H1 (cell line): ENCODE data around the gene MEIOSIN. TPM values are rescaled to one million over a fixed set of nuclear protein-coding genes. Genes with fewer than 3 reads are reported as not detected.

Experiments
- BACH1 ChIP-seq: IDR thresholded peaks from 2 replicates; pipeline ENCODE4 v1.6.1; 2012; ENCODE audit warnings: low read length, improper control_type of control experiment
- CBX8 ChIP-seq: fragments of 300-800, 300-1000 bp; sonication (generic); IDR thresholded peaks from 2 replicates; pipeline ENCODE4 v1.7.1; 2016; ENCODE audit warnings: low read depth, low read length, borderline replicate concordance
- CHD7 ChIP-seq: fragments of 300-600 bp; sonication (generic); IDR thresholded peaks from 2 replicates; pipeline ENCODE4 v1.7.1; 2012; ENCODE audit warnings: low read length, moderate library complexity, mild to moderate bottlenecking, inconsistent platforms; ENCODE audit not compliant: insufficient replicate concordance
- JUN ChIP-seq: IDR thresholded peaks from 2 replicates; pipeline ENCODE4 v1.6.1; 2011; ENCODE audit warnings: low read depth, mild to moderate bottlenecking, improper control_type of control experiment, low read length
- KDM4A ChIP-seq: IDR thresholded peaks from one replicate; pipeline ENCODE4 v1.7.1; 2012; ENCODE audit warnings: low read depth, mild to moderate bottlenecking, moderate library complexity, low read length, inconsistent platforms; ENCODE audit not compliant: severe bottlenecking
- POLR2A ChIP-seq, 2 experiments: IDR thresholded peaks; 1 replicate in 1 of 2; 2 replicates in 1 of 2; pipeline ENCODE4 v1.6.1; 2011; ENCODE audit warnings: low read depth in 2 of 2, low read length in 2 of 2, mild to moderate bottlenecking in 2 of 2; ENCODE audit errors: control extremely low read depth in 1 of 2
- SP1 ChIP-seq: IDR thresholded peaks from 2 replicates; pipeline ENCODE4 v1.6.1; 2011; ENCODE audit warnings: low read depth, low read length
- SRF ChIP-seq: IDR thresholded peaks from 2 replicates; pipeline ENCODE4 v1.6.1; 2011; ENCODE audit warnings: mild to moderate bottlenecking, low read depth, low read length, moderate library complexity
- TAF1 ChIP-seq: IDR thresholded peaks from 2 replicates; pipeline ENCODE4 v1.6.1; 2011; ENCODE audit warnings: mild to moderate bottlenecking, low read depth, low read length
- ZNF274 ChIP-seq: IDR thresholded peaks from 2 replicates; pipeline ENCODE4 v1.7.0; 2012; ENCODE audit warnings: low read length, borderline replicate concordance; ENCODE audit errors: extremely low read depth
- polyA plus RNA-seq, 7 experiments: library from polyadenylated mRNA; depleted of rRNA in 3 of 7; stranded (reverse) in 5 of 7; unstranded in 2 of 7; fragments of >200 nt in 5 of 7; fragments of 200-250 nt in 2 of 7; gene quantifications; 1 replicate in 5 of 7; 2 replicates in 1 of 7; 4 replicates in 1 of 7; pipeline versions ENCODE4 v1.2.1 to v1.2.3, GENCODE V29; 2011 to 2013; ENCODE audit warnings: missing spikeins in 2 of 7, mixed read lengths in 2 of 7
- total RNA-seq: library from RNA; stranded (reverse); fragmentation: NEBNext Ultra II Directional; extraction: Animal tissue kit (Norgen Biotek cat#: 25700); gene quantifications from 2 replicates; pipeline ENCODE4 v1.2.1, GENCODE V29; 2021

Gene MEIOSIN
- total and polyA plus RNA-seq, 2 of the 8 experiments (the other 6 are each of a cell fraction or from before 2014, with no cell fraction given), result 0.11 TPM; not detected in 1

GRCh38 chr19:45782162-45782691 lies 49.0 kb downstream of the MEIOSIN start, which contains the start of gene DMPK (continued):
- TF ChIP-seq CHD7, result no peak
- TF ChIP-seq SP1, result no peak
- TF ChIP-seq TAF1, result no peak
- TF ChIP-seq KDM4A, result no peak
- no peak for TF ChIP-seq CBX8
- no peak for TF ChIP-seq JUN
- no peak for TF ChIP-seq BACH1
- TF ChIP-seq ZNF274, result no peak
- no peak for TF ChIP-seq SRF
- no peak for TF ChIP-seq POLR2A (IDR thresholded peaks at IDR 0.05; ENCODE audit: control extremely low read depth in 1 of 2, low read depth in 2 of 2, low read length in 2 of 2)
